Measurements from ENCODE around the gene CBL.

GRCh38 chr11:119351232-119351631 lies 145.1 kb downstream of the CBL start:
- TF ChIP-seq CTCF (conservative IDR thresholded peaks at IDR 0.05) = no peak
- no peak for TF ChIP-seq ZFX (IDR thresholded peaks at IDR 0.05)
